ENCODE measurements around the gene CLDN4.
"Not testable (repeated sequence)": the region's sequence is repeated elsewhere in the genome, so short reads cannot be mapped to it uniquely, and the experiment has no call there.

CLDN4 gene

DNA sequence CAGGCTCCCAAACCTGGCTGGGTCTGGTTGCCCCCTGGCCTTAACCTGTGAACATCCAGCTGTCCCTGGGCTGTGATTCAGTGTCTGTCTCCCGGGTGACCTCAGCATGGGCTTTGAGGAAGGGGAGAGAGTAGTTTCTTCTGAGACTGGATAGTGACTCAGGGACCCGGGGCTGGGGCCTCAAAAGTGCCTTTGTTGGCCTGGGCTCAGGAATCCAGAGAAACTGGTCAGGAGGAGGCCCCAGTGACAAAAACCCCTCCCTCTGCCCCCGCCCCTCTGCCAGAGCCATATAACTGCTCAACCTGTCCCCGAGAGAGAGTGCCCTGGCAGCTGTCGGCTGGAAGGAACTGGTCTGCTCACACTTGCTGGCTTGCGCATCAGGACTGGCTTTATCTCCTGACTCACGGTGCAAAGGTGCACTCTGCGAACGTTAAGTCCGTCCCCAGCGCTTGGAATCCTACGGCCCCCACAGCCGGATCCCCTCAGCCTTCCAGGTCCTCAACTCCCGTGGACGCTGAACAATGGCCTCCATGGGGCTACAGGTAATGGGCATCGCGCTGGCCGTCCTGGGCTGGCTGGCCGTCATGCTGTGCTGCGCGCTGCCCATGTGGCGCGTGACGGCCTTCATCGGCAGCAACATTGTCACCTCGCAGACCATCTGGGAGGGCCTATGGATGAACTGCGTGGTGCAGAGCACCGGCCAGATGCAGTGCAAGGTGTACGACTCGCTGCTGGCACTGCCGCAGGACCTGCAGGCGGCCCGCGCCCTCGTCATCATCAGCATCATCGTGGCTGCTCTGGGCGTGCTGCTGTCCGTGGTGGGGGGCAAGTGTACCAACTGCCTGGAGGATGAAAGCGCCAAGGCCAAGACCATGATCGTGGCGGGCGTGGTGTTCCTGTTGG lies at the start of gene CLDN4:
CLDN4 (plus strand) TSS at position 316 of the 903 bp plus-strand sequence; CDS start at position 522, 206 bp downstream.
- TF ChIP-seq, protein P1, sequence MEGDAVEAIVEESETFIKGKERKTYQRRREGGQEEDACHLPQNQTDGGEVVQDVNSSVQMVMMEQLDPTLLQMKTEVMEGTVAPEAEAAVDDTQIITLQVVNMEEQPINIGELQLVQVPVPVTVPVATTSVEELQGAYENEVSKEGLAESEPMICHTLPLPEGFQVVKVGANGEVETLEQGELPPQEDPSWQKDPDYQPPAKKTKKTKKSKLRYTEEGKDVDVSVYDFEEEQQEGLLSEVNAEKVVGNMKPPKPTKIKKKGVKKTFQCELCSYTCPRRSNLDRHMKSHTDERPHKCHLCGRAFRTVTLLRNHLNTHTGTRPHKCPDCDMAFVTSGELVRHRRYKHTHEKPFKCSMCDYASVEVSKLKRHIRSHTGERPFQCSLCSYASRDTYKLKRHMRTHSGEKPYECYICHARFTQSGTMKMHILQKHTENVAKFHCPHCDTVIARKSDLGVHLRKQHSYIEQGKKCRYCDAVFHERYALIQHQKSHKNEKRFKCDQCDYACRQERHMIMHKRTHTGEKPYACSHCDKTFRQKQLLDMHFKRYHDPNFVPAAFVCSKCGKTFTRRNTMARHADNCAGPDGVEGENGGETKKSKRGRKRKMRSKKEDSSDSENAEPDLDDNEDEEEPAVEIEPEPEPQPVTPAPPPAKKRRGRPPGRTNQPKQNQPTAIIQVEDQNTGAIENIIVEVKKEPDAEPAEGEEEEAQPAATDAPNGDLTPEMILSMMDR (IDR thresholded peaks at IDR 0.05; ENCODE audit: low read depth, low read length), result no peak
- H3K4me3 ChIP-seq (ENCODE audit: low read depth, low read length), result no peak within 1 kb of the TSS

DNA sequence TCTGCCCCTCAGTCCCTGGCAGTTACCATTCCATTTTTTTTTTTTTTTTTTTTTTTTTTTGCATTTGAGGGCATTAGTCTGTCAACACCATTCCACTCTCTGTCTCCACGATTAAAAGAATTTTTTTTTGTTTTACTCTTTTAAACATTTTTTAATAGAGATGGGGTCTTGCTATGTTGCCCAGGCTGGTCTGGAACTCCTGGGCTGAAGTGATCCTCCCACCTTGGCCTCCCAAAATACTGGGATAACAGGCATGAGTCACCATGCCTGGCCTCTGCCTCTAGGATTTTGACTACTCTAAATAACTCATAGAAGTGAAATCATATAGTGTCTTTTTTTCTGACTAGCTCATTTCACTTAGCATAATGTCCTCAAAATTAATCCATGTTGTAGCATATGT lies 44.2 kb upstream of the CLDN4 start:
- no peak overlapping the region for H3K4me3 ChIP-seq (ENCODE audit: low read depth, low read length)
- TF ChIP-seq, protein P1 (IDR thresholded peaks at IDR 0.05; ENCODE audit: low read depth, low read length), result no peak

DNA sequence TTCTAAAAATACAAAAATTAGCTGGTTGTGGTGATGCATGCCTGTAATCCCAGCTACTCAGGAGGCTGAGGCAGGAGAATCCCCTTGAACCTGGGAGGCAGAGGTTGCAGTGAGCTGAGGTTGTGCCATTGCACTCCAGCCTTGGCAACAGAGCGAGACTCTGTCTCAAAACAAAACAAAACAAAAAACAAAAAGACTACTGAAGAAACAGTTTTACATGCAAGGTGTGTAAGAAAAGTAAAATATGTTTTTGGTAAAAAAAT lies 43.1 kb upstream of the CLDN4 start:
- not testable (repeated sequence) for H3K4me3 ChIP-seq (ENCODE audit: low read depth, low read length)

GRCh38 chr7:73789051-73789450 lies 41.7 kb upstream of the CLDN4 start:
- TF ChIP-seq, protein P1 (IDR thresholded peaks at IDR 0.05; ENCODE audit: low read depth, low read length), result no peak
- no peak overlapping the region for H3K4me3 ChIP-seq (ENCODE audit: low read depth, low read length)

- H3K4me3 ChIP-seq (ENCODE audit: low read depth, low read length), result not testable (repeated sequence)
Measured at GRCh38 chr7:73791170-73791690, 39.6 kb upstream of the CLDN4 start.

- H3K4me3 ChIP-seq (ENCODE audit: low read depth, low read length), result not testable (repeated sequence)
Measured at GRCh38 chr7:73795188-73795587, 35.6 kb upstream of the CLDN4 start.

DNA sequence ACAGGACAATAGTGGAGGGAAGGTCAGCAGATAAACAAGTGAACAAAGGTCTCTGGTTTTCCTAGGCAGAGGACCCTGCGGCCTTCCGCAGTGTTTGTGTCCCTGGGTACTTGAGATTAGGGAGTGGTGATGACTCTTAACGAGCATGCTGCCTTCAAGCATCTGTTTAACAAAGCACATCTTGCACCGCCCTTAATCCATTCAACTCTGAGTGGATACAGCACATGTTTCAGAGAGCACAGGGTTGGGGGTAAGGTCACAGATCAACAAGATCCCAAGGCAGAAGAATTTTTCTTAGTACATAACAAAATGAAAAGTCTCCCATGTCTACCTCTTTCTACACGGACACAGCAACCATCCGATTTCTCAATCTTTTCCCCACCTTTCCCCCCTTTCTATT lies 34.1 kb upstream of the CLDN4 start:
- not testable (repeated sequence) for H3K4me3 ChIP-seq (ENCODE audit: low read depth, low read length)

DNA sequence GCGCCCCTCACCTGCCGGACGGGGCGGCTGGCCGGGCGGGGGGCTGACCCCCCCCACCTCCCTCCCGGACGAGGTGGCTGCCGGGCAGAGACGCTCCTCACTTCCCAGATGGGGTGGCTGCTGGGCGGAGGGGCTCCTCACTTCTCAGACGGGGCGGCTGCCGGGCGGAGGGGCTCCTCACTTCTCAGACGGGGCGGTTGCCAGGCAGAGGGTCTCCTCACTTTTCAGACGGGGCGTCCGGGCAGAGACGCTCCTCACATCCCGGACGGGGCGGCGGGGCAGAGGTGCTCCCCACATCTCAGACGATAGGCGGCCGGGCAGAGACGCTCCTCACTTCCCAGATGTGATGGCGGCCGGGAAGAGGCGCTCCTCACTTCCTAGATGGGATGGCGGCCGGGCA lies 33.6 kb upstream of the CLDN4 start:
- H3K4me3 ChIP-seq (ENCODE audit: low read depth, low read length), result not testable (repeated sequence)

GRCh38 chr7:73799282-73800141 lies 31.3 kb upstream of the CLDN4 start:
- TF ChIP-seq, protein P1 (IDR thresholded peaks at IDR 0.05; ENCODE audit: low read depth, low read length), result no peak
- no peak overlapping the region for H3K4me3 ChIP-seq (ENCODE audit: low read depth, low read length)

- H3K4me3 ChIP-seq (ENCODE audit: low read depth, low read length), result no peak overlapping the region
- TF ChIP-seq, protein P1 (IDR thresholded peaks at IDR 0.05; ENCODE audit: low read depth, low read length), result no peak
Measured at GRCh38 chr7:73801577-73801976, 29.2 kb upstream of the CLDN4 start.

Measured in WI38 (cell line).